Astrocyte (in vitro differentiated cells and primary cell): ENCODE measurements around the gene OR1I1. TPM values are rescaled to one million over a fixed set of nuclear protein-coding genes. Genes with fewer than 3 reads are reported as not detected.

ENCODE experiments used
- DNase-seq: peaks from one replicate; pipeline ENCODE4 v3.0.0-alpha.2; 2010; ENCODE audit warnings: low read depth
- FAIRE-seq: peaks from 2 replicates; lab custom pipeline; 2011; peaks lifted over from hg19 to GRCh38; lab: Jason Lieb, UNC
- H2AFZ ChIP-seq: 2 replicates; pipeline ENCODE4 v1.6.0; 2012; ENCODE audit warnings: low read depth, low read length, inconsistent platforms
- H3K27ac ChIP-seq: 2 replicates; pipeline ENCODE4 v1.5.1; 2011; ENCODE audit warnings: low read depth, low read length, inconsistent platforms
- H3K27me3 ChIP-seq: 2 replicates; pipeline ENCODE4 v1.6.0; 2011; ENCODE audit warnings: low read length, inconsistent platforms; ENCODE audit not compliant: insufficient read depth
- H3K36me3 ChIP-seq: 2 replicates; pipeline ENCODE4 v1.5.1; 2011; ENCODE audit warnings: low read length, inconsistent platforms; ENCODE audit not compliant: insufficient read depth
- H3K4me1 ChIP-seq: 2 replicates; pipeline ENCODE4 v1.5.1; 2011; ENCODE audit warnings: low read length, inconsistent platforms; ENCODE audit not compliant: insufficient read depth
- H3K4me2 ChIP-seq: 2 replicates; pipeline ENCODE4 v1.6.0; 2012; ENCODE audit warnings: low read length, inconsistent platforms
- H3K4me3 ChIP-seq: 2 replicates; pipeline ENCODE4 v1.5.1; 2011; ENCODE audit warnings: low read depth, mild to moderate bottlenecking, low read length, inconsistent platforms; ENCODE audit not compliant: insufficient read depth
- H3K79me2 ChIP-seq: 2 replicates; pipeline ENCODE4 v1.6.0; 2012; ENCODE audit warnings: mild to moderate bottlenecking, low read length, inconsistent platforms; ENCODE audit not compliant: insufficient read depth
- H3K9ac ChIP-seq: 2 replicates; pipeline ENCODE4 v1.6.0; 2012; ENCODE audit warnings: mild to moderate bottlenecking, low read length, inconsistent platforms
- H3K9me3 ChIP-seq: 2 replicates; pipeline ENCODE4 v1.5.1; 2012; ENCODE audit warnings: low read depth, mild to moderate bottlenecking, low read length, inconsistent platforms; ENCODE audit not compliant: insufficient read depth
- H4K20me1 ChIP-seq: 2 replicates; pipeline ENCODE4 v1.6.0; 2012; ENCODE audit warnings: low read length, inconsistent platforms; ENCODE audit not compliant: insufficient read depth
- H3K27ac Mint-ChIP-seq: one replicate; pipeline ENCODE4 v1.8.0; 2021; ENCODE audit warnings: mild to moderate bottlenecking, mixed read lengths; ENCODE audit not compliant: unreplicated experiment
- H3K27me3 Mint-ChIP-seq: one replicate; pipeline ENCODE4 v1.8.0; 2021; ENCODE audit warnings: low read depth, mixed read lengths; ENCODE audit not compliant: unreplicated experiment
- H3K36me3 Mint-ChIP-seq: one replicate; pipeline ENCODE4 v1.8.0; 2021; ENCODE audit warnings: low read depth, mixed read lengths; ENCODE audit not compliant: unreplicated experiment
- H3K4me1 Mint-ChIP-seq: one replicate; pipeline ENCODE4 v1.8.0; 2021; ENCODE audit warnings: low read depth, mixed read lengths; ENCODE audit not compliant: unreplicated experiment
- H3K4me3 Mint-ChIP-seq: one replicate; pipeline ENCODE4 v1.8.0; 2021; ENCODE audit warnings: mild to moderate bottlenecking, moderate library complexity, mixed read lengths; ENCODE audit not compliant: unreplicated experiment
- H3K9me3 Mint-ChIP-seq: one replicate; pipeline ENCODE4 v1.8.0; 2021; ENCODE audit warnings: mild to moderate bottlenecking, mixed read lengths; ENCODE audit not compliant: unreplicated experiment
- CTCF ChIP-seq: IDR thresholded peaks from 2 replicates; pipeline ENCODE4 v1.5.1; 2011; ENCODE audit warnings: low read depth, mild to moderate bottlenecking, inconsistent platforms, low read length, moderate library complexity; ENCODE audit not compliant: insufficient read depth
- EZH2 ChIP-seq: IDR thresholded peaks from 2 replicates; pipeline ENCODE4 v1.6.1; 2012; ENCODE audit warnings: mild to moderate bottlenecking, low read length, inconsistent platforms; ENCODE audit not compliant: insufficient read depth
- total RNA-seq: library from RNA; stranded (reverse); gene quantifications from 2 replicates; pipeline ENCODE4 v1.2.1, GENCODE V29; 2021

Gene OR1I1
- total RNA-seq, 1 donor from 2014 or later: not detected

- no peak overlapping the region for H3K9ac ChIP-seq
- peaks cover 10% of the 10 kb centered on the region for H3K4me1 Mint-ChIP-seq
- peaks cover 15% of the 10 kb centered on the region for H3K4me1 ChIP-seq
- no peak for TF ChIP-seq CTCF
- TF ChIP-seq EZH2: no peak
- H3K9me3 Mint-ChIP-seq: no peaks in the 10 kb centered on the region
- no peak overlapping the region for H3K4me2 ChIP-seq
- H4K20me1 ChIP-seq: peaks cover 52% of the 10 kb centered on the region
- no peaks in the 10 kb centered on the region for H3K27me3 ChIP-seq
- H3K27ac Mint-ChIP-seq: no peak overlapping the region
- H3K27ac ChIP-seq: no peak overlapping the region
- no peak for FAIRE-seq
- peaks cover 29% of the 10 kb centered on the region for H3K36me3 ChIP-seq
- H2AFZ ChIP-seq: no peak overlapping the region
- peaks cover 11% of the 10 kb centered on the region for H3K36me3 Mint-ChIP-seq
- no peak for DNase-seq
- H3K4me3 ChIP-seq: no peak overlapping the region
- no peaks in the 10 kb centered on the region for H3K9me3 ChIP-seq
- H3K79me2 ChIP-seq: peaks cover 38% of the 10 kb centered on the region
- no peak overlapping the region for H3K4me3 Mint-ChIP-seq
- no peaks in the 10 kb centered on the region for H3K27me3 Mint-ChIP-seq
Observed at GRCh38 chr19:15110418-15110815, 28.4 kb downstream of the OR1I1 start.

- no peak overlapping the region for H2AFZ ChIP-seq
- no peaks in the 10 kb centered on the region for H3K9me3 Mint-ChIP-seq
- H3K4me1 ChIP-seq: peaks cover 13% of the 10 kb centered on the region
- no peak overlapping the region for H3K27ac Mint-ChIP-seq
- H3K27ac ChIP-seq: no peak overlapping the region
- TF ChIP-seq CTCF (no peak), EZH2 (no peak)
- no peak overlapping the region for H3K4me3 Mint-ChIP-seq
- peaks cover 53% of the 10 kb centered on the region for H4K20me1 ChIP-seq
- H3K27me3 Mint-ChIP-seq: no peaks in the 10 kb centered on the region
- H3K27me3 ChIP-seq: no peaks in the 10 kb centered on the region
- peaks cover 38% of the 10 kb centered on the region for H3K79me2 ChIP-seq
- peaks cover 32% of the 10 kb centered on the region for H3K36me3 ChIP-seq
- no peaks in the 10 kb centered on the region for H3K9me3 ChIP-seq
- no peak overlapping the region for H3K4me2 ChIP-seq
- no peak overlapping the region for H3K4me3 ChIP-seq
- peaks cover 8% of the 10 kb centered on the region for H3K4me1 Mint-ChIP-seq
- no peak overlapping the region for H3K9ac ChIP-seq
- H3K36me3 Mint-ChIP-seq: peaks cover 11% of the 10 kb centered on the region
- FAIRE-seq: no peak
- DNase-seq: no peak
Observed at GRCh38 chr19:15111758-15112157, 29.7 kb downstream of the OR1I1 start.

DNA sequence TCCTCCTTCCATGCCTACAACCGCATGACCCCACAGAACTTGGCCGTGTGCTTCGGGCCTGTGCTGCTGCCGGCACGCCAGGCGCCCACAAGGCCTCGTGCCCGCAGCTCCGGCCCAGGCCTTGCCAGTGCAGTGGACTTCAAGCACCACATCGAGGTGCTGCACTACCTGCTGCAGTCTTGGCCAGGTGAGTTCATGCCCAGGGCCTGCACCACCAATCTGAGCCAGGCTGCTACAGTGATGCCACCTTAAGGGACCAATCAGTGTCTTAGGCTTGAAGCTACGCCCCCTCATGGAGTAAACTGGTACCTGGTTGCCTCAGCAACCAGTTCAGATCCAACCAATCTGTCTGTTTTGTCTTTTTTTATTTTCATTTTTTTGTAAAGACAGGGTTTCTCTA lies 30.4 kb downstream of the OR1I1 start:
- Histone ChIP-seq H2AFZ (no peak overlapping the region), H3K4me2 (no peak overlapping the region), H3K4me3 (no peak overlapping the region), H3K36me3 (peaks cover 32% of the 10 kb centered on the region), H4K20me1 (peaks cover 53% of the 10 kb centered on the region), H3K27me3 (no peaks in the 10 kb centered on the region), H3K4me1 (peaks cover 11% of the 10 kb centered on the region), H3K9me3 (no peaks in the 10 kb centered on the region), H3K79me2 (peaks cover 38% of the 10 kb centered on the region), H3K9ac (no peak overlapping the region), H3K27ac (no peak overlapping the region)
- Mint-ChIP-seq H3K27me3 (no peaks in the 10 kb centered on the region), H3K36me3 (peaks cover 16% of the 10 kb centered on the region), H3K4me1 (peaks cover 7% of the 10 kb centered on the region), H3K9me3 (no peaks in the 10 kb centered on the region), H3K27ac (no peak overlapping the region), H3K4me3 (no peak overlapping the region)
- no peak for DNase-seq
- FAIRE-seq: no peak
- TF ChIP-seq CTCF (no peak), EZH2 (no peak)
